HG03064 (cell line): ENCODE results near the gene AQP5.

Source experiments
- ATAC-seq: cut with Tn5 transposase; IDR thresholded peaks from one replicate; pipeline ENCODE4 v1.9.1; 2021; ENCODE audit warnings: low read depth; ENCODE audit not compliant: unreplicated experiment

The AQP5 gene

GRCh38 chr12:49932023-49932422 lies 29.6 kb upstream of the AQP5 start:
- ATAC-seq = no peak

- ATAC-seq = no peak
Observed at GRCh38 chr12:49932533-49933130, 29.0 kb upstream of the AQP5 start.

DNA sequence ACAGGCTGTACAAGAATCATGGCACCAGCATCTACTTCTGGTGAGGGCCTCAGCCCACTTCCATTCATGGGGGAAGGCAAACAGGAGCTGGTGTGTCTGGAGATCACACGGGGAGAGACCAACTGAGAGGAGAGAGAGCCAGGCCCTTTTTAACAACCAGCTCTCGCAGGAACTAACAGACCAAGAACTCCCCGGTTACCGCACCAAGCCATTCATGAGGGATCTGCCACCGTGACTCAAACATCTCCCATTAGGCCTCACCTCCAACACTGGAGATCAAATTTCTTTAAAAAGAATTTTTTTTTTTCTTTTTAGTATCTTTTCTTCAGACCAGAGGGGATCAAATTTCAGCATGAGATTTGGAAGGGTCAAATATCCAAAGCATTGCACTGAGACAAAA lies 27.9 kb upstream of the AQP5 start:
- ATAC-seq = no peak

GRCh38 chr12:49934505-49934904 lies 27.2 kb upstream of the AQP5 start:
- no peak for ATAC-seq

DNA sequence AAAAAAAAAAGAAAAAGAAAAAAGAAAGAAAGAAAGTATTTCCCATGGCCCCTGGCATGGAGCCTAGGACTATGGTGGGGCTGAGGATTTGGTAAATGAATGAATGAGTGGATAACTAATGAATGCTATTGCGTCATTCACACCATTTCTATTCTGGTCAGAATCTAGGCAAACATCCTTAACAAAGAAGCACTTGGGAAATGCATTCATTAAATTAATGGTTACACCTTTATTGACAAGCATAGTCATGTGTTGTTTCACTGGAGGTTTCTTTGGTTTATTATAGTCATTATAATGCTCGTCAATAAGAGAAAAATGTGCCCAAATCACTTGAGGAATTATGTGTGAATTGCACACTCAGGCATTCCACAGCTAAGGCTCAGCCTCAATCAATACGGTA lies 24.7 kb upstream of the AQP5 start:
- ATAC-seq = no peak

GRCh38 chr12:49937639-49938300 lies 23.9 kb upstream of the AQP5 start:
- no peak for ATAC-seq

DNA sequence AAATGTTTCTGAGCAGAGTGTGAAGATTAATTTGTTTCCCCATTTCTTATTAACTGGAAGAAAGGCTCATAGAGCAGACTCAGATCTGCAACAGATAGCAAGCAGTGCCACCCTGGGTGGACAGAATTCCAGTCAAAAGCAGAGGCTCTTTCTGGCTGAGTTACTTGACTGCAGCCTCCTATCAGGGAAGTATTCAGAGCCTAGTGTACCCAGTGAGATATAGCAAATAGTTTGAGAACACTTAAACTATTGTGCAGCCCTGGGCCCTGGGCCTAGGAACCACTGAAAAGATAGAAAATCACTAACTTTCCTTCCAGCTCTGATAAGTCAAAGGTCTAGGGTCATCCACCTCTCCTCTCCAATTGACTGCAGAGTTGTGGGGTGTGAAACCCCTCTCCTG lies 22.4 kb upstream of the AQP5 start:
- ATAC-seq = no peak

DNA sequence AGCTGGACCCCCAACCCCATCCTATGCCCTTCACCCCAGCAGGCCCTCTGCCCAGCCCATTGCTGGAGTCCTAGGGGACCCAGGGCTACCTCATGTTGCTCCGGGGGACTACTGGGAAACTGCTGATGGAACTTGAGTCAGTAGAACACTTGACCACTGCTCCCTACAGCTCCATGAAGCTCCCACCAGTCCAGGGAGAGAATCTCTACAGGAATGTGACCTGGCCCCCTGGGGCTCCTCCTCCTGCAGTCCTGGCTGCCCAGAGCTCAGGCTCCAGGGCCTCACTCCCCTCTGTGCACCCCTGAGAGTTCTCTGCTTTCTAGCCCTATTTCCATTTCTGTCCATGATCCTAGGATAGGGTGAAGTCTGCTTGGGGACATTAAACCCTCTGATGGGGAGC lies 22.0 kb upstream of the AQP5 start:
- no peak for ATAC-seq

- ATAC-seq = no peak
Observed at GRCh38 chr12:49941556-49942511, 19.8 kb upstream of the AQP5 start.

GRCh38 chr12:49942512-49942893 lies 19.2 kb upstream of the AQP5 start:
- ATAC-seq = no peak

- ATAC-seq = no peak
Observed at GRCh38 chr12:49942921-49943624, 18.6 kb upstream of the AQP5 start.

GRCh38 chr12:49943625-49943960 lies 18.1 kb upstream of the AQP5 start:
- ATAC-seq = no peak

DNA sequence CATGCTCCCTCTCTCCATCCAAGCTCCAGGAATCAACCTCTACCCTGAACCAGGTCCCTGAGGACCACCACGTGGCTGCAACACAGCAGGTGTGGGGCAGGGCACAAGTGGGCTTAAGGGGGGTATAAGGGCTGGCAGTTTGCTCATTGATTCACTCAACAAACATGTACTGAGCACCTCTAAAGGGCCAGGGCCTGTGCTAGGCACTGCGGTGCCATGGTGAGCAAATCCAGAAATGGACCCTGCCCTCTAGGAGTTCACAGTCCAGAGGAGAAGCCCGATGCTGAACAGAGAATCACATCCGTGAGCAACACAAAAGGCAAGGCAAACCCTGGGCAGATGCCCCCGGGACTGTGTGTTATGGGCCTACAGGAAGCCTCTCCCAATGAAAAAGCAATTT lies 17.6 kb upstream of the AQP5 start:
- ATAC-seq = no peak

DNA sequence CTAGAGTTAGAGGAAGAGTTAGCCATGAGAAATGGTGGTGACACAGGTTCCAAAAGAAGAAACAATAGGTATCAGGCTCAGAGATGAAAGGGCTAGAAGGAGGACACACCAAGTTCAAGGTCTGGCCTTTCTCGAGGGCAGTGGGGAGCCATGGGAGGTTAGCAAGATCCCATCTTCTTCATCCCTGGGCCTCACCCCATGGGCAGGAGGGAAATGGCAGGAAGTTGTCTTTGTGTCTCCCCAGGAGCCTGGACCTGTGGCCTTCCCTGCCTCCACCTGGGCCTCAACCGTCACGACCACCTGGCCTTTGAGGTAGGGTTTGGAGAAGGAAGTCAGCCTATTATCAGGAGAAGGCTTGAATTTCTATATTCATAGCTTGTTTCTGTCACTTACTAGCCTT lies 17.0 kb upstream of the AQP5 start:
- ATAC-seq = no peak

GRCh38 chr12:49945394-49946080 lies 16.1 kb upstream of the AQP5 start:
- no peak for ATAC-seq

- no peak for ATAC-seq
Observed at GRCh38 chr12:49946086-49946485, 15.6 kb upstream of the AQP5 start.

GRCh38 chr12:49946497-49946896 lies 15.2 kb upstream of the AQP5 start:
- ATAC-seq = no peak

- ATAC-seq = no peak
Observed at GRCh38 chr12:49947593-49948226, 14.0 kb upstream of the AQP5 start.

DNA sequence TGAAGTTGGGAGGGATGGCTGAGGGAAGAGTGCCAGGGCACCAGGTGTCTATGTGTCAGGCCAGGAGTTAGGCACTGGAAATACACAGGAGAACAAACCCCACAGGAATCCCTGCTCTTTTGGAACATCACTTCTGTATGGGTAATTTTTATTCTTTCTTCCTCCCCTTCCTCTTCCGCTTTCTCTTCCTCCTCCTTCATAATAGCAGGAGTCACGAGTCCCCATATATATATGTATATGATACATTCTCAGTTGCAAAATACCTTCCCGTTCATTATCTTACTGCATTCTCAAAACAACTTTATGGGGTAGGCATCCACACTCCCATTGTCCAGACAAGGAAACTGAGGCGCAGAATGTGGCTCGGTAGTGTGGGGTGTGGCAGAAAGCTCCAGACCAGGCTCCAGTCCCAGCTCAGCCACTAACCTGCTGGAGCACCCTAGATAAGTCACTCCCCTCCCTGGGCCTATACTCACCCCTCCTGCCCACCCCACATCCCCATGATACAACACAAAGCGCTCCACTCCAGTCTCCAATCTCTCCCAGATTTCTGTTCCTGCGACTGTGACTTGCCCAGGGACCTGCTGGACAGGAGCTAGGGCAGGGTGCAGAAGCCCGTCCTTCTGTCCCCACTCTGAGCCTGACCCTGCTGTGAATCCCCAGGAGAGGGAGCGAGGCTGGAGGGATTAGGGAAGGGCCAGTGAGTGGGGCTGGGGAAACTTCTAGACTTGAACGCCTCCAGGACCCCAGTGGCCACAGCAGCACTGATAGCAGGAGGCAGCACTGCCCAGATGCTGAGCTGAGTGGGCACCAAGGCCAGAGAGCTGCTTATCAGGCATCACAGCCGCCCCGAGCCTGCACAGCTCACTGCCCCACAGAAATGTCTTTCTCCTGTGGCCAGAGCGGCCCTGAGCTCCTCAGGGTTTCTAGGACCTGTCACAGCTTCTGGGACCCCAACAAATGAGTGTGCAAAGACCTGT lies 12.5 kb upstream of the AQP5 start:
- ATAC-seq = no peak
